DOHH2 (cell line): Measurements from ENCODE around the gene DTD2.

Experiments
- H3F3A ChIP-seq: fragments of 200-600 bp; sonication (generic), shearing (Covaris generic); 2 replicates; pipeline ENCODE4 v1.6.0; 2016; ENCODE audit warnings: antibody characterized with exemption, mild to moderate bottlenecking; ENCODE audit not compliant: control insufficient read depth, insufficient read depth
- H3K27ac ChIP-seq: fragments of 200-600 bp; sonication (generic); 2 replicates; pipeline ENCODE4 v1.5.1; 2014; ENCODE audit warnings: low read depth, mild to moderate bottlenecking, low read length, moderate library complexity
- H3K27me3 ChIP-seq: fragments of 200-600 bp; sonication (generic); 2 replicates; pipeline ENCODE4 v1.6.1; 2014; ENCODE audit warnings: mild to moderate bottlenecking, low read length, mixed read lengths; ENCODE audit not compliant: control insufficient read depth
- H3K36me3 ChIP-seq: fragments of 200-600 bp; sonication (generic); 2 replicates; pipeline ENCODE4 v1.6.1; 2014; ENCODE audit warnings: mild to moderate bottlenecking, low read length, moderate library complexity, mixed read lengths; ENCODE audit not compliant: control insufficient read depth
- H3K4me1 ChIP-seq: fragments of 200-600 bp; sonication (generic); 2 replicates; pipeline ENCODE4 v1.6.1; 2014; ENCODE audit warnings: mild to moderate bottlenecking, low read length, mixed read lengths; ENCODE audit not compliant: control insufficient read depth
- H3K4me2 ChIP-seq: fragments of 200-600 bp; sonication (generic); 2 replicates; pipeline ENCODE4 v1.6.0; 2014; ENCODE audit warnings: mild to moderate bottlenecking, low read length, moderate library complexity
- H3K4me3 ChIP-seq: fragments of 200-600 bp; sonication (generic); 2 replicates; pipeline ENCODE4 v1.5.1; 2014; ENCODE audit warnings: mild to moderate bottlenecking, low read length, mixed read lengths
- H3K79me2 ChIP-seq: fragments of 200-600 bp; sonication (generic); 2 replicates; pipeline ENCODE4 v1.6.1; 2014; ENCODE audit warnings: mild to moderate bottlenecking, low read length, mixed read lengths; ENCODE audit not compliant: control insufficient read depth
- H3K9me2 ChIP-seq: fragments of 200-600 bp; sonication (generic); replicated peaks from 2 replicates; pipeline ENCODE4 v1.6.1; 2014; ENCODE audit warnings: mild to moderate bottlenecking, low read length, mixed read lengths; ENCODE audit not compliant: control insufficient read depth
- H3K9me3 ChIP-seq: fragments of 200-600 bp; sonication (generic); 2 replicates; pipeline ENCODE4 v1.6.1; 2014; ENCODE audit warnings: antibody characterized with exemption, low read length, mixed read lengths; ENCODE audit not compliant: control insufficient read depth, insufficient read depth
- H4K20me1 ChIP-seq: fragments of 200-600 bp; sonication (generic); 2 replicates; pipeline ENCODE4 v1.6.0; 2014; ENCODE audit warnings: low read depth, mild to moderate bottlenecking, antibody characterized with exemption, low read length, moderate library complexity; ENCODE audit not compliant: control insufficient read depth, insufficient read depth
- EZH2phosphoT487 ChIP-seq: fragments of 200-600 bp; sonication (generic); IDR thresholded peaks from 2 replicates; pipeline ENCODE4 v1.6.1; 2017; ENCODE audit warnings: borderline replicate concordance, mild to moderate bottlenecking, antibody characterized with exemption, low read length, moderate library complexity, mixed read lengths
- TF ChIP-seq, protein P1 (sequence below): fragments of 200-600 bp; sonication (generic); IDR thresholded peaks from one replicate; pipeline ENCODE4 v1.5.1; 2014; ENCODE audit warnings: antibody characterized with exemption, mild to moderate bottlenecking, low read depth, low read length; ENCODE audit not compliant: poor library complexity, severe bottlenecking

DTD2 gene

DNA sequence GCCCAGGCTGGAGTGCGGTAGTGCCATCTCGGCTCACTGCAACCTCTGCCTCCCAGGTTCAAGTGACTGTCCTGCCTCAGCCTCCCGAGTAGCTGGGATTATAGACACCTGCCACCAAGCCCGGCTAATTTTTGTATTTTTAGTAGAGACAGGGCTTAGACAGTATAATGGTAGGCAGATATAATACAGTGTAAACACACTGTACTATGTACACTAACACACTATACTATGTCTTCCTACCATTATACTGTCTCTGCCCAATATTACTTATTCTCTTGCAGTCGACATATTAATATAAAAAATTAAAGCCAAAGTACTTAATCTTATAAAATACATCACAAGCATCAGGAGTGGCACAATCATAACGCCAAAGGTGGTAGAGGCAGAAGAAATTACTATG is 15.0 kb downstream of the DTD2 start:
- no peak overlapping the region for H3K4me2 ChIP-seq
- no peaks in the 10 kb centered on the region for H3K27me3 ChIP-seq
- H3K4me3 ChIP-seq = no peak overlapping the region
- no peaks in the 10 kb centered on the region for H3K79me2 ChIP-seq
- no peaks in the 10 kb centered on the region for H3K4me1 ChIP-seq
- no peak for TF ChIP-seq EZH2phosphoT487
- TF ChIP-seq, protein P1, sequence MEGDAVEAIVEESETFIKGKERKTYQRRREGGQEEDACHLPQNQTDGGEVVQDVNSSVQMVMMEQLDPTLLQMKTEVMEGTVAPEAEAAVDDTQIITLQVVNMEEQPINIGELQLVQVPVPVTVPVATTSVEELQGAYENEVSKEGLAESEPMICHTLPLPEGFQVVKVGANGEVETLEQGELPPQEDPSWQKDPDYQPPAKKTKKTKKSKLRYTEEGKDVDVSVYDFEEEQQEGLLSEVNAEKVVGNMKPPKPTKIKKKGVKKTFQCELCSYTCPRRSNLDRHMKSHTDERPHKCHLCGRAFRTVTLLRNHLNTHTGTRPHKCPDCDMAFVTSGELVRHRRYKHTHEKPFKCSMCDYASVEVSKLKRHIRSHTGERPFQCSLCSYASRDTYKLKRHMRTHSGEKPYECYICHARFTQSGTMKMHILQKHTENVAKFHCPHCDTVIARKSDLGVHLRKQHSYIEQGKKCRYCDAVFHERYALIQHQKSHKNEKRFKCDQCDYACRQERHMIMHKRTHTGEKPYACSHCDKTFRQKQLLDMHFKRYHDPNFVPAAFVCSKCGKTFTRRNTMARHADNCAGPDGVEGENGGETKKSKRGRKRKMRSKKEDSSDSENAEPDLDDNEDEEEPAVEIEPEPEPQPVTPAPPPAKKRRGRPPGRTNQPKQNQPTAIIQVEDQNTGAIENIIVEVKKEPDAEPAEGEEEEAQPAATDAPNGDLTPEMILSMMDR = no peak
- no peaks in the 10 kb centered on the region for H4K20me1 ChIP-seq
- H3K9me2 ChIP-seq = no peaks in the 10 kb centered on the region
- H3K36me3 ChIP-seq = peaks cover 23% of the 10 kb centered on the region
- H3F3A ChIP-seq = 0 out of 2 replicates have a peak, but pooled peaks cover 4% of the 10 kb centered on the region
- no peak overlapping the region for H3K27ac ChIP-seq
- H3K9me3 ChIP-seq = no peaks in the 10 kb centered on the region

DNA sequence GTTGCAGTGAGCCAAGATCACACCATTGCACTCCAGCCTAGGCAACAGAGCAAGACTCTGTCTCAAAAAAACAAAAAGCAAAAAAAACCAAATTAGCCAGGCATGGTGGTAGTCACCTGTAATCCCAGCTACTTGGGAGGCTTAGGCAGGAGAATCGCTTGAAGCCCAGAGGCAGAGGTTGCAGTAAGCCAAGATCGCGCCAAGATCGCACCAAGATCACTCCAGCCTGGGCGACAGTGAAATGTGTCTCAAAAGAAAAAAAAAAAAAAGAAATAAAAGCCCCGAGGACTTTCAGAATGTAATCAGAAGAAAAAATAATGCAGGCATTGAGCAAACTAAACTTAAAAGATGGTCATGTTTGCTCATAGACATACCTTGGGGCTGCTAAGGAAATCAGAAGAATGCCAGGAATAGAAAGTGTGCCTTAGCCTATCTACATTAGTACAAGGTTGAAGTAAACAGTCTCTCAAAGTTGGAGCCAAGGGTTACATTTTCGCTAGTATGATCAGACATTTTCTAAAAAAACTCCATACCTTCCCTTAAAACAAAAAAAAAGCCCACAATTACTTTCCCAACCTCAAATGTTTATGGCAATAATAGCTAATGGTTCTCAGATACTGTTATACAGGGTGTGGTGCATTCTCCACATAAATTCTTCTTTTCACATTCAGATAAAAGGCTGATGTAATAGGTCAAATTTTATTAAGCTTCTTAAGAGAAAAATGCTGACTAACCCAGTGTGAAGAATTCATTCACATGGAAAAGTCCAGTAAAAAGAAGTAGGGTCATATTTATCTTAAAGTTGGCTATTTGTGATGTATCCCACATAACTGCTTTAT is 15.8 kb downstream of the DTD2 start:
- Histone ChIP-seq H3K36me3 (peaks cover 21% of the 10 kb centered on the region), H3F3A (0 out of 2 replicates have a peak, but pooled peaks cover 4% of the 10 kb centered on the region), H3K4me3 (no peak overlapping the region), H3K4me2 (no peak overlapping the region), H3K4me1 (no peaks in the 10 kb centered on the region), H3K27me3 (no peaks in the 10 kb centered on the region), H3K27ac (no peak overlapping the region), H4K20me1 (no peaks in the 10 kb centered on the region), H3K9me2 (no peaks in the 10 kb centered on the region), H3K9me3 (no peaks in the 10 kb centered on the region), H3K79me2 (no peaks in the 10 kb centered on the region)
- no peak for TF ChIP-seq EZH2phosphoT487
- TF ChIP-seq, protein P1 = no peak

DNA sequence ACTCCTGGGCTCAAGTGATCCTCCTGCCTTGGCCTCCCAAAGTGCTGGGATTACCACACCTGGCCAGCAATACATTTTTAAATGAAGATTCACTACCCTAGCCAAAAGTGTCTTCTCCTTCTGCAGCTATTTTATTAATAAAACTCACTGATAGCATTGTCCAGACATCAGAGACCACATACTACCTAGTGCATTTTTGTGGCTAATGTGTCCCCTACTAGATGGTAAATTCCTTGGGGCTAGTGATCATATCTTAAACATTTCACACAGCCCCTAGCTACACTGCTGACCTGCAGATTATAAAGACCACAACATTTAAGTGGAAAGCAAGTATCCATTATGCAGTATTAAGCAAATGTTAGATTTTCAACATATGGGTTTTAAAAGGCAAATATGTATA is 17.0 kb downstream of the DTD2 start:
- H3K4me2 ChIP-seq = no peak overlapping the region
- no peaks in the 10 kb centered on the region for H4K20me1 ChIP-seq
- H3F3A ChIP-seq = 0 out of 2 replicates have a peak, but pooled peaks cover 4% of the 10 kb centered on the region

More for the DNA sequence above, 17.0 kb downstream of the DTD2 start:
- Histone ChIP-seq H3K79me2 (no peaks in the 10 kb centered on the region), H3K9me3 (no peaks in the 10 kb centered on the region), H3K4me3 (no peak overlapping the region), H3K27ac (no peak overlapping the region), H3K27me3 (no peaks in the 10 kb centered on the region), H3K36me3 (peaks cover 13% of the 10 kb centered on the region), H3K4me1 (peaks cover 6% of the 10 kb centered on the region; the same call in 1 of the 2 replicates), H3K9me2 (no peaks in the 10 kb centered on the region)
- no peak for TF ChIP-seq EZH2phosphoT487
- TF ChIP-seq, protein P1 = no peak
